Naive thymus-derived CD4-positive, alpha-beta T cell (primary cell): Measurements from ENCODE around the gene AHSP. TPM values are rescaled to one million over a fixed set of nuclear protein-coding genes. Genes with fewer than 3 reads are reported as not detected.
A peak's percentile ranks its signal among the peaks of the same experiment; 100 is the strongest.
"Not testable (repeated sequence)": the region's sequence is repeated elsewhere in the genome, so short reads cannot be mapped to it uniquely, and the experiment has no call there.

Source experiments
- ATAC-seq: fragments of 150-1000 bp; cut with Tn5 transposase; 2 replicates; pipeline ENCODE4 v1.10.0; 2021; ENCODE audit warnings: mild to moderate bottlenecking, moderate library complexity
- CTCF ChIA-PET: fragments of 350-600 bp; sonication (Branson Sonifier 250); formaldehyde crosslinking; loops from one replicate; lab custom pipeline; 2021; ENCODE audit warnings: antibody characterized with exemption; lab: Charles Lee
- POLR2A ChIA-PET: fragments of 350-600 bp; sonication (Branson Sonifier 250); formaldehyde crosslinking; loops from one replicate; lab custom pipeline; 2021; ENCODE audit warnings: antibody characterized with exemption, inconsistent platforms; lab: Charles Lee
- DNase-seq, 9 donors: peaks; one replicate each; pipeline versions ENCODE4 v3.0.0 to v3.0.0-alpha.2; 2020 to 2022; ENCODE audit warnings: mixed read lengths in 1 of 9
- H3K27ac ChIP-seq: one replicate; pipeline ENCODE4 v1.7.0; 2013; ENCODE audit warnings: mild to moderate bottlenecking, low read depth, low read length, moderate library complexity
- H3K27me3 ChIP-seq, 2 donors: one replicate each; pipeline ENCODE4 v1.7.0; 2013; ENCODE audit warnings: low read length in 2 of 2, mild to moderate bottlenecking in 2 of 2, moderate library complexity in 2 of 2; ENCODE audit not compliant: control insufficient read depth in 2 of 2, insufficient read depth in 2 of 2
- H3K36me3 ChIP-seq, 3 experiments: 1 replicate in 2 of 3; 2 replicates in 1 of 3; pipeline ENCODE4 v1.7.0; 2013; ENCODE audit warnings: low read length in 3 of 3, mild to moderate bottlenecking in 3 of 3, moderate library complexity in 1 of 3; ENCODE audit not compliant: insufficient read depth in 3 of 3, control insufficient read depth in 2 of 3
- H3K4me1 ChIP-seq, 2 donors: one replicate each; pipeline ENCODE4 v1.7.0; 2013; ENCODE audit warnings: low read length in 2 of 2, mild to moderate bottlenecking in 2 of 2, moderate library complexity in 1 of 2; ENCODE audit not compliant: control insufficient read depth in 2 of 2, insufficient read depth in 2 of 2
- H3K4me3 ChIP-seq: 2 replicates; pipeline ENCODE4 v1.7.0; 2013; ENCODE audit warnings: mild to moderate bottlenecking, low read length
- H3K9me3 ChIP-seq, 3 experiments: 1 replicate in 2 of 3; 2 replicates in 1 of 3; pipeline ENCODE4 v1.7.0; 2013; ENCODE audit warnings: low read length in 3 of 3; ENCODE audit not compliant: control insufficient read depth in 2 of 3
- H3K27ac Mint-ChIP-seq, 9 donors: one replicate each; pipeline ENCODE4 v1.8.0; 2020 to 2022; ENCODE audit warnings: mixed read lengths in 9 of 9, mild to moderate bottlenecking in 8 of 9, moderate library complexity in 5 of 9, inconsistent platforms in 2 of 9
- H3K27me3 Mint-ChIP-seq, 5 donors: one replicate each; pipeline ENCODE4 v1.8.0; 2021 to 2022; ENCODE audit warnings: mixed read lengths in 5 of 5, mild to moderate bottlenecking in 1 of 5
- H3K36me3 Mint-ChIP-seq, 5 donors: one replicate each; pipeline ENCODE4 v1.8.0; 2020 to 2022; ENCODE audit warnings: mixed read lengths in 5 of 5, mild to moderate bottlenecking in 3 of 5, inconsistent platforms in 1 of 5
- H3K4me1 Mint-ChIP-seq, 7 donors: one replicate each; pipeline ENCODE4 v1.8.0; 2020 to 2022; ENCODE audit warnings: mixed read lengths in 7 of 7, mild to moderate bottlenecking in 3 of 7, inconsistent platforms in 1 of 7
- H3K4me3 Mint-ChIP-seq, 10 donors: one replicate each; pipeline ENCODE4 v1.8.0; 2020 to 2022; ENCODE audit warnings: mild to moderate bottlenecking in 10 of 10, mixed read lengths in 10 of 10, moderate library complexity in 6 of 10, inconsistent platforms in 2 of 10
- H3K9me3 Mint-ChIP-seq, 11 donors: one replicate each; pipeline ENCODE4 v1.8.0; 2020 to 2022; ENCODE audit warnings: mixed read lengths in 11 of 11, mild to moderate bottlenecking in 4 of 11, inconsistent platforms in 1 of 11, moderate library complexity in 1 of 11
- intact Hi-C, 2 donors: fragments of 100-400 bp; cut with micrococcal nuclease; formaldehyde crosslinking; loops; one replicate each; pipeline ENCODE4 v1.15.1; 2023
- polyA plus RNA-seq, 2 donors: library from polyadenylated mRNA; unstranded; fragments of 300-500 nt; fragmentation: Illumina TruSeq; gene quantifications; one replicate each; pipeline ENCODE4 v1.2.3, GENCODE V29; 2021
- total RNA-seq, 6 experiments: library from RNA in 5 of 6; stranded (reverse) in 5 of 6; gene quantifications; 1 replicate in 5 of 6; 2 replicates in 1 of 6; pipeline ENCODE4 v1.2.3 and lab custom pipeline; 2021 to 2026

AHSP gene
- total and polyA plus RNA-seq, 7 experiments from 2014 or later, result not detected

DNA sequence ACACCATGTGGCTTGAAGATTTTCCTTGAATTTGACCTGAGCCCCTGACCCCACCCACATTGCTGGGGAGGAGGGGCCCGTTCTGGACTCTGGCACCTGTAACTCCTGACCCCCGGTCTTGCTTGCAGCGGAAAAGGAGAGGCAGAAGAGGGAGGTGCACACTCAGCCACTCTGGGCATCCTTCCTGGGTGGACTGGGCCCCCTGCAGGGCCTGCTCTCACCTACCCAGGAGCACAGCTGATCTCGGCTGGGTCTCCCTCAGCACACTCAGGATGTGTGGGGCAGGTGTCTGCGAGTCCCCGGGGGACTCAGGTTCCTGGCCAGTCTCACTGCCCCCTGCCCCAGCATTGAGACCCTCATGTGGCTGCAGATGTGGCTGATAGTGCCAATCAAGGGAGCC, 3.9 kb upstream of the AHSP start:
- H3K36me3 ChIP-seq, H3K27ac ChIP-seq, H3K9me3 Mint-ChIP-seq, POLR2A ChIA-PET, H3K27me3 ChIP-seq, H3K27ac Mint-ChIP-seq, DNase-seq, H3K4me3 ChIP-seq, H3K4me3 Mint-ChIP-seq, intact Hi-C loops, H3K9me3 ChIP-seq, H3K4me1 ChIP-seq, ATAC-seq, CTCF ChIA-PET, H3K36me3 Mint-ChIP-seq: not testable (repeated sequence)
- peaks cover 7 to 13% (median 10%) of the 10 kb centered on the region in 5 donors for H3K27me3 Mint-ChIP-seq
- H3K4me1 Mint-ChIP-seq, result peaks cover 0 to 11% (median 3%) of the 10 kb centered on the region in 7 donors

DNA sequence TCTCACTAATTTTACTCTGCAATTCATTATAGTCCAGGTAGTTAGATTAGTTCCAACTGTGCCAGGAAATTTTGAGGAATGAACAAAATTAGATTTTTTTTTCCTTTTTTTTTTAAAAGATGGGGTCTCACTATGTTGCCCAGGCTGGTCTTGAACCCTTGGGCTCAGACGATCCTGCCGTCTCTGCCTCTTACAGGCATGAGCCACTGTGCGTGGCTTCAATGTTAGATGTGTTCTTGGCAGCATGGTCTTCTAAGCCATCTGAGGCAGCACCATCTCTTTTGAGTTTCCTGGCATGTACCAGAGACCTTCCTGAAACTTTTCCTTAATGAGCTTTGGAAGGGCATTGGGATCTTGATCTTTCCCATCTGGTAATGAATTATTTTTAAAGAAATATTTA, 2.6 kb upstream of the AHSP start:
- POLR2A ChIA-PET, result no interaction called here
- H3K27me3 Mint-ChIP-seq, result peaks cover 11 to 24% (median 15%) of the 10 kb centered on the region in 5 donors
- intact Hi-C loops, result no loop called here

DNA sequence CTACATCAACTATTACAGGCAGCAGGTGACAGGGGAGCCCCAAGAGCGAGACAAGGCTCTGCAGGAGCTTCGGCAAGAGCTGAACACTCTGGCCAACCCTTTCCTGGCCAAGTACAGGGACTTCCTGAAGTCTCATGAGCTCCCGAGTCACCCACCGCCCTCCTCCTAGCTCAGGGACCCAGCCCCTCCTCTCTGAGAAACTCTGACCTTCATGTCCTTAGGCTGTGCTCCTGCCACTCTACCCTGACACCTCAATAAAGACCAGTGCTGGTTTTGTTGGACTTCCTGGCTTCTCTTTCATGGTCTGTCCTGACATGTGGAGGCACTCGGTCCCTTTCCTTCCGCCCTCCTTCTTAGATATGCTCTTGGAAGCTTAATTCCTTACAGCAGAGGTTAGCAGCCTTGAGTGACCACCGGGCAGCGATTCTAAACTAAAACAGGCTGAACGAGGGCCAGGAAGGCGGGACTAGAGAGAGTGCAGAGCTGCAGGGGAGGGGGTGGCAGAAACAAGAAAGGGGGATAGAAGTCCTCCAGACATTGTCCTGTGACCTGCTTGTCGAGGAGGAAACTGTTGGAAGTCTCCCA, 915 bp downstream of the AHSP start:
- intact Hi-C loops, result no loop called here
- POLR2A ChIA-PET, result interaction anchor here (1.0 kb wide), 1 partner anchor 20 kb away, joined by 6 read pairs; the partner anchor contains the start of gene RUSF1
- Histone ChIP-seq H3K4me3 (no peak overlapping the region), H3K9me3 (no peaks in the 10 kb centered on the region), H3K36me3 (no peaks in the 10 kb centered on the region), H3K27ac (no peak overlapping the region), H3K4me1 (peaks cover 0 to 7% of the 10 kb centered on the region in 2 donors), H3K27me3 (no peaks in the 10 kb centered on the region)
- DNase-seq, result no peak
- peak overlapping the region in 7 of 10 donors; percentile 39 to 75 (median 66) for H3K4me3 Mint-ChIP-seq
- CTCF ChIA-PET, result no interaction called here
- no peak for ATAC-seq
- H3K27me3 Mint-ChIP-seq, result peaks cover 11 to 32% (median 17%) of the 10 kb centered on the region in 5 donors
- peaks cover 0 to 21% (median 7%) of the 10 kb centered on the region in 7 donors for H3K4me1 Mint-ChIP-seq
- no peaks in the 10 kb centered on the region for H3K9me3 Mint-ChIP-seq
- H3K27ac Mint-ChIP-seq, result peak overlapping the region in 1 of 9 donors; percentile 34
- H3K36me3 Mint-ChIP-seq, result no peaks in the 10 kb centered on the region

More for the DNA sequence above, 2.6 kb upstream of the AHSP start:
- CTCF ChIA-PET, result no interaction called here
- no peaks in the 10 kb centered on the region for H3K36me3 ChIP-seq
- H3K4me1 Mint-ChIP-seq, result peaks cover 0 to 19% (median 7%) of the 10 kb centered on the region in 7 donors
- no peaks in the 10 kb centered on the region for H3K27me3 ChIP-seq
- no peak for ATAC-seq
- H3K9me3 Mint-ChIP-seq, result no peaks in the 10 kb centered on the region
- H3K27ac ChIP-seq, result no peak overlapping the region
- H3K4me3 Mint-ChIP-seq, result no peak overlapping the region
- peaks cover 0 to 7% of the 10 kb centered on the region in 2 donors for H3K4me1 ChIP-seq
- no peak overlapping the region for H3K4me3 ChIP-seq
- H3K9me3 ChIP-seq, result no peaks in the 10 kb centered on the region
- H3K27ac Mint-ChIP-seq, result no peak overlapping the region
- no peaks in the 10 kb centered on the region for H3K36me3 Mint-ChIP-seq
- no peak for DNase-seq

DNA sequence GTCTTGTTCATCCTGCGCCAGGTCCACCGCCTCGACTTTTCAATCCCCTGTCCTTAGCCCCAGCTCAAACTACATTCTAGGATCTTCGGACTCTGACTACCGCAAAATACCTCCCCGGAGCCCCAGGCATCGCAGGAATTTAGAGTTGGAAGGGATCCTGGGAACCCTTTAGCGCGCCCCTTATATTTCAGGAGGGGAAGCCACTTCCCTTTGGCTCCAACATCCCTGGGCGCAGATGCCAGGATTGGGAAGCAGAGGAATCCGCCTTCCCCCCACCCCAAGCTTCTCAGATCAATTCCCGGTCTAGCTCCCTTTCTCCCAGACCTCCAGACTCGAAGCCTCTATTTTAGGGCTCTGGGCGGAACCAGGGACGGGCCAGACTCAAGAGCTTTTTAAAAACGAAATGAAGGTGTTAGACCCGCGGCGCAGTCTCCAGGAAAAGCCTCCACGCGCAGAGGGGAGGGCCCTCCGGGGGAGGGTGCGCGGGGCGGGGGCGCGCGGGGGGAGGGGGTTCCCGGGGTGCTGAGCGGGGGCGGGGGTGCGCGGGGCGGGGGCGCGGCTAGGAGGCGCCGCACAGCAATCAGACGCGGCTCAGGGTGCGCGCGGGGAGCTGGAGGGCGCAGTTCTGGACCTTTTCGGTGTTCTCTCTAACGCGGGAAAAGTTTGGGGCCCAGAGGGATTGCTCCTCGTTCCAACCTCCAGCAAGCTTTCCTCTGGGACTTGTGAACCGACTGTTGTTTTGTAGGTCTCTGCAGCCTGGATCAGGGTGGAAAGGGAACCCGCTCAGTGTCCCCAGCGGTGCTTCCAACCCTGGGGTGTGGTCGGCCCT, 1.6 kb downstream of the AHSP start:
- Histone ChIP-seq H3K4me1 (peaks cover 0 to 7% of the 10 kb centered on the region in 2 donors), H3K27me3 (no peaks in the 10 kb centered on the region), H3K27ac (no peak overlapping the region), H3K4me3 (no peak overlapping the region), H3K36me3 (no peaks in the 10 kb centered on the region), H3K9me3 (no peaks in the 10 kb centered on the region)
- ChIA-PET POLR2A (interaction anchor here (1.0 kb wide), 1 partner anchor 21 kb away, joined by 6 read pairs; the partner anchor contains the start of gene RUSF1), CTCF (no interaction called here)
- Mint-ChIP-seq H3K36me3 (no peaks in the 10 kb centered on the region), H3K4me1 (peaks cover 0 to 21% (median 7%) of the 10 kb centered on the region in 7 donors), H3K4me3 (peak overlapping the region in 9 of 10 donors; percentile 39 to 78 (median 66)), H3K27me3 (peaks cover 15 to 35% (median 21%) of the 10 kb centered on the region in 5 donors), H3K27ac (no peak overlapping the region), H3K9me3 (no peaks in the 10 kb centered on the region)
- ATAC-seq (peak; percentile 69), DNase-seq (peak in 4 of 9 donors; percentile 11 to 23 (median 17))
- intact Hi-C loops, result no loop called here

DNA sequence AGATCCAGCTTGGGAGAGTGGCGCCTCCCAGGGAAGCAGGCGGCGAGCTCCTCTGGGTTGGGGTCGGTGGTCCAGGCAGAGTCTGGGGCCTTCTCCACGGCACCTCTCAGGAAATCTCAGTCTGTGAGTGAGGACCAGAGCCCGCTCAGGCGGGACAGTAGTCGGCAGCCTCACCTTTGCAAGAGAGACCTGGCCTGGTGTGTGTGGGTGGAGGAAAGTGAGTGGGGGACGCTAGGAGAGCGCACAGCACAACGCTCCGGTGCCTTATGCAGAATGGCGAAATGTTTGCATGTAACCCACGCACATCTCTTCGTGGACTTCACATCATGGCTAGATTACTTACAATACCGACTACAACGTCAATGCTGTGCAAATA, 2.2 kb downstream of the AHSP start:
- intact Hi-C loops, result loop anchor here in 1 of 2 donors (10.0 kb wide), 1 partner anchor 125 kb away; no protein-coding TSS in a partner anchor
- no peak overlapping the region for H3K4me3 ChIP-seq
- ChIA-PET CTCF (no interaction called here), POLR2A (no interaction called here)
- peaks cover 0 to 7% of the 10 kb centered on the region in 2 donors for H3K4me1 ChIP-seq
- ATAC-seq (no peak), DNase-seq (no peak)
- Mint-ChIP-seq H3K36me3 (no peaks in the 10 kb centered on the region), H3K27ac (no peak overlapping the region), H3K9me3 (no peaks in the 10 kb centered on the region), H3K4me3 (peak overlapping the region in 8 of 10 donors; percentile 13 to 75 (median 59)), H3K27me3 (peaks cover 18 to 41% (median 27%) of the 10 kb centered on the region in 5 donors), H3K4me1 (peaks cover 0 to 21% (median 7%) of the 10 kb centered on the region in 7 donors)
- H3K9me3 ChIP-seq, result no peaks in the 10 kb centered on the region
- no peaks in the 10 kb centered on the region for H3K27me3 ChIP-seq
- no peak overlapping the region for H3K27ac ChIP-seq
- no peaks in the 10 kb centered on the region for H3K36me3 ChIP-seq

DNA sequence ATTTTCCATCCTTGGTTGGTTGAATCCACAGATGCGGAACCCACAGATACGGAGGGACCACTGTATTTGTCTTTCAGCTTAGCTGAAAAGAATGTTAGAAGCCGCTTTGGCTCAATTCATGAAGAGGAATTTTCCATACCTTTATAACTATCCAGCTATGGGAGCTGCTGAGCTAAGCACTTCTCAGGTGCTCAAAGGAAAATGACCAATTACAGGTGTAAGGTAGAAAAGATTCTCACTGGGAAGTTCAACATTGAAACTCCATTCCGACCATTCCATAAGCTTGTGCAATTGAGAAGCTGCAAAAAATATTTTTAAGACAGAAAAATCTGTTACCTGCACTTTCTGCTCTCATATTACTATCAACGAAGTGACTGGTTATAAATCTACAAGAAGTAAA, 2.7 kb downstream of the AHSP start:
- CTCF ChIA-PET, result interaction anchor here (0.6 kb wide), 1 partner anchor 8 kb away, joined by 3 read pairs; no protein-coding TSS in a partner anchor
- DNase-seq, result no peak

More for the DNA sequence above, 2.7 kb downstream of the AHSP start:
- POLR2A ChIA-PET, result no interaction called here
- Mint-ChIP-seq H3K27ac (no peak overlapping the region), H3K9me3 (no peaks in the 10 kb centered on the region), H3K27me3 (peaks cover 20 to 46% (median 30%) of the 10 kb centered on the region in 5 donors), H3K4me1 (peaks cover 0 to 21% (median 7%) of the 10 kb centered on the region in 7 donors), H3K4me3 (peak overlapping the region in 5 of 10 donors; percentile 44 to 75 (median 59)), H3K36me3 (no peaks in the 10 kb centered on the region)
- intact Hi-C loops, result loop anchor here in 1 of 2 donors (10.0 kb wide), 1 partner anchor 124 kb away; no protein-coding TSS in a partner anchor
- Histone ChIP-seq H3K36me3 (no peaks in the 10 kb centered on the region), H3K27me3 (no peaks in the 10 kb centered on the region), H3K9me3 (no peaks in the 10 kb centered on the region), H3K4me3 (no peak overlapping the region), H3K27ac (no peak overlapping the region), H3K4me1 (peaks cover 0 to 7% of the 10 kb centered on the region in 2 donors)
- no peak for ATAC-seq
